Kidney (tissue), 14 donors: ENCODE data around the gene CNTN2. TPM values are rescaled to one million over a fixed set of nuclear protein-coding genes. Genes with fewer than 3 reads are reported as not detected.

Experiments
- DNase-seq, 5 donors: peaks; one replicate each; pipeline ENCODE4 v3.0.0-alpha.2; 2013 to 2020
- FAIRE-seq: peaks from 2 replicates; lab custom pipeline; 2012; peaks lifted over from hg19 to GRCh38; lab: Jason Lieb, UNC
- H3K27ac ChIP-seq, 2 donors: one replicate each; pipeline ENCODE4 v1.7.0; 2013; ENCODE audit warnings: low read depth in 2 of 2, low read length in 2 of 2, inconsistent platforms in 1 of 2
- H3K27me3 ChIP-seq: one replicate; pipeline ENCODE4 v1.7.1; 2013; ENCODE audit warnings: low read length, inconsistent platforms; ENCODE audit not compliant: control insufficient read depth, insufficient read depth
- H3K36me3 ChIP-seq, 3 donors: one replicate each; pipeline versions ENCODE4 v1.7.0 to v1.7.1; 2013; ENCODE audit warnings: low read length in 3 of 3, control low read depth in 1 of 3, inconsistent platforms in 1 of 3; ENCODE audit not compliant: insufficient read depth in 3 of 3, control insufficient read depth in 2 of 3
- H3K4me1 ChIP-seq, 3 donors: one replicate each; pipeline versions ENCODE4 v1.7.0 to v1.7.1; 2013; ENCODE audit warnings: low read length in 3 of 3, inconsistent platforms in 1 of 3, low read depth in 1 of 3; ENCODE audit not compliant: control insufficient read depth in 2 of 3, insufficient read depth in 2 of 3
- H3K4me3 ChIP-seq, 3 donors: one replicate each; pipeline versions ENCODE4 v1.7.0 to v1.8.1; 2013; ENCODE audit warnings: low read length in 3 of 3, control low read depth in 1 of 3, inconsistent platforms in 1 of 3
- H3K9ac ChIP-seq, 3 donors: one replicate each; pipeline versions ENCODE4 v1.7.0 to v1.7.1; 2013; ENCODE audit warnings: low read length in 3 of 3, control low read depth in 1 of 3, inconsistent platforms in 1 of 3
- H3K9me3 ChIP-seq, 3 donors: one replicate each; pipeline versions ENCODE4 v1.7.0 to v1.7.1; 2013; ENCODE audit warnings: low read length in 3 of 3, control low read depth in 1 of 3, inconsistent platforms in 1 of 3; ENCODE audit not compliant: control insufficient read depth in 2 of 3, insufficient read depth in 1 of 3
- intact Hi-C: fragments of 100-400 bp; cut with DNase I; formaldehyde crosslinking; loops from one replicate; pipeline ENCODE4 v1.11.1; 2022
- polyA plus RNA-seq: library from polyadenylated mRNA; stranded (reverse); fragments of 350-450 nt; fragmentation: Illumina TruSeq; extraction: RNeasy Lipid Tissue Mini Kit (QIAGEN cat#74804); gene quantifications from one replicate; pipeline ENCODE4 v1.2.3, GENCODE V29; 2014; ENCODE audit warnings: low read depth, low replicate concordance; ENCODE audit not compliant: insufficient read depth
- total RNA-seq: library from RNA; stranded (reverse); fragmentation: NEBNext Ultra II Directional; extraction: Animal tissue kit (Norgen Biotek cat#: 25700); gene quantifications from one replicate; pipeline ENCODE4 v1.2.1, GENCODE V29; 2021
- TF ChIP-seq, protein P1 (sequence below): IDR thresholded peaks from 3 replicates; pipeline ENCODE4 v1.5.1; 2012; ENCODE audit warnings: mild to moderate bottlenecking, moderate library complexity, borderline replicate concordance; ENCODE audit not compliant: insufficient read depth; ENCODE audit errors: extremely low read depth
- donor health status: control.
- donor health status: control.
- donor health status: control.
- donor health status: control.
- donor health status: control.
- donor health status: DM: yes; HTN: yes; CAD: no.
- donor health status: Normal renal cell carcinoma (clear cell type).

The CNTN2 gene
- total and polyA plus RNA-seq, 2 donors from 2014 or later, result 0.15 to 0.44 TPM

DNA sequence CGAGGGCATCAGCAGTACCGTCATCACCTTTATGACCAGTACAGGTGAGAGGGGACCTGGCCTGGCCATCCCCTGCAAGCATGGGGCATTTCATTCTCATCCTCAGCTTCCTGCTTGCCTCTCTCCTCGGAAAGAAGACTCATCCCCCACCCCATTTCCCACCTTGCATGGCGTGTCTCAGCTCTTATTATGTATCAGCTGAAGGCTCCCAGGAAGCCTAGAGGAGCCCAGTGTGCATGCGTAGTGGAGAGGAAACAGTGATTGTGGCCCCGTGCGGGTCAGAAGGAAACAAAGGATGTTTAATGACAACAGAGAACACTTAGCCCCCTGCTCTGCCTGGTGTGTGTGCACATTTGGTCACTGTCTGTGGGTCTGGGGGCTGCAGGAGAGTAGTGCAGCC, 40.3 kb upstream of the CNTN2 start:
- no peak overlapping the region for H3K27ac ChIP-seq
- intact Hi-C loops, result no loop called here
- H3K4me1 ChIP-seq, result peaks cover 0 to 6% (median 3%) of the 10 kb centered on the region in 3 donors
- no peaks in the 10 kb centered on the region for H3K9me3 ChIP-seq
- TF ChIP-seq, protein P1, sequence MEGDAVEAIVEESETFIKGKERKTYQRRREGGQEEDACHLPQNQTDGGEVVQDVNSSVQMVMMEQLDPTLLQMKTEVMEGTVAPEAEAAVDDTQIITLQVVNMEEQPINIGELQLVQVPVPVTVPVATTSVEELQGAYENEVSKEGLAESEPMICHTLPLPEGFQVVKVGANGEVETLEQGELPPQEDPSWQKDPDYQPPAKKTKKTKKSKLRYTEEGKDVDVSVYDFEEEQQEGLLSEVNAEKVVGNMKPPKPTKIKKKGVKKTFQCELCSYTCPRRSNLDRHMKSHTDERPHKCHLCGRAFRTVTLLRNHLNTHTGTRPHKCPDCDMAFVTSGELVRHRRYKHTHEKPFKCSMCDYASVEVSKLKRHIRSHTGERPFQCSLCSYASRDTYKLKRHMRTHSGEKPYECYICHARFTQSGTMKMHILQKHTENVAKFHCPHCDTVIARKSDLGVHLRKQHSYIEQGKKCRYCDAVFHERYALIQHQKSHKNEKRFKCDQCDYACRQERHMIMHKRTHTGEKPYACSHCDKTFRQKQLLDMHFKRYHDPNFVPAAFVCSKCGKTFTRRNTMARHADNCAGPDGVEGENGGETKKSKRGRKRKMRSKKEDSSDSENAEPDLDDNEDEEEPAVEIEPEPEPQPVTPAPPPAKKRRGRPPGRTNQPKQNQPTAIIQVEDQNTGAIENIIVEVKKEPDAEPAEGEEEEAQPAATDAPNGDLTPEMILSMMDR, result no peak
- no peaks in the 10 kb centered on the region for H3K36me3 ChIP-seq
- H3K9ac ChIP-seq, result no peak overlapping the region
- no peak for FAIRE-seq
- no peaks in the 10 kb centered on the region for H3K27me3 ChIP-seq
- no peak for DNase-seq
- no peak overlapping the region for H3K4me3 ChIP-seq

GRCh38 chr1:205003358-205004131, 39.5 kb upstream of the CNTN2 start:
- TF ChIP-seq, protein P1, result no peak
- no peak for FAIRE-seq
- intact Hi-C loops, result no loop called here
- Histone ChIP-seq H3K27ac (no peak overlapping the region), H3K9ac (no peak overlapping the region), H3K4me1 (peaks cover 0 to 6% (median 3%) of the 10 kb centered on the region in 3 donors), H3K27me3 (no peaks in the 10 kb centered on the region), H3K36me3 (no peaks in the 10 kb centered on the region), H3K4me3 (no peak overlapping the region), H3K9me3 (no peaks in the 10 kb centered on the region)
- DNase-seq, result no peak

DNA sequence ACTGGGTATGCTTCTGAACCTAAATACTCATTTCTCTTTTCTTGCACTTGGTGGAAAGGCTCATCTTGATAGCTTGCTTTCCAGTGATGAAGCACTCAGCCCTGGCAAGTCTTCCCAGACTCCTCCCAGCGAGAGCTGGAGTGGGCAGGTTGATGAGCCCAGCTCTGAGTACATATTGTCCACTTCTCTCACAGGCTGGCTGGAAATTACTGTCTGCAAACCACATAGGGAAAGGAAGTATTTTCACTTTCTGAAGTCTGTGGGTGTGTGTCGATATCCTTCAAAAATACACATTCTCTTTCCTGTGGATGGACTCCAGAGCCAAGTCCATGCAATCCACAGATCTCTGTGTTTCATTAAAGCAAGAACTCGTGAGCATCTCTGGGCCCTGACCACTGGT, 38.7 kb upstream of the CNTN2 start:
- Histone ChIP-seq H3K9me3 (no peaks in the 10 kb centered on the region), H3K9ac (no peak overlapping the region), H3K27ac (no peak overlapping the region), H3K4me3 (no peak overlapping the region), H3K27me3 (no peaks in the 10 kb centered on the region), H3K36me3 (no peaks in the 10 kb centered on the region), H3K4me1 (peaks cover 0 to 6% (median 3%) of the 10 kb centered on the region in 3 donors)
- FAIRE-seq (no peak), DNase-seq (no peak)
- intact Hi-C loops, result no loop called here
- TF ChIP-seq, protein P1, result no peak
